ENCODE data around the gene GGNBP2. TPM values are rescaled to one million over a fixed set of nuclear protein-coding genes. Genes with fewer than 3 reads are reported as not detected.

GGNBP2 gene
- total RNA-seq, 1 experiment from 2014 or later = 57.2 TPM

GRCh38 chr17:36496018-36496789 lies 48.5 kb upstream of the GGNBP2 start:
- ChIA-PET CTCF (no interaction called here), POLR2A (no interaction called here)
- no peak overlapping the region for H3K27ac ChIP-seq (ENCODE audit: low read length)
- in situ Hi-C loops (cut with HindIII; ENCODE audit: low pct_unique_long_range_greater_than_20kb, low sequenced_read_pairs) = no loop called here
- intact Hi-C loops (cut with micrococcal nuclease; ENCODE audit: unreplicated experiment) = no loop called here
- no peaks in the 10 kb centered on the region for H3K27me3 ChIP-seq (ENCODE audit: control insufficient read depth, insufficient read depth, low read length)
- peaks cover 17% of the 10 kb centered on the region for H3K36me3 ChIP-seq (ENCODE audit: control insufficient read depth, insufficient read depth, low read length)
- ATAC-seq (no peak), DNase-seq (ENCODE audit: low read depth, low spot score) (no peak)
- TF ChIP-seq TCF7L2 (IDR thresholded peaks at IDR 0.05; ENCODE audit: low read depth, low read length) = no peak
- no peak overlapping the region for H3K4me3 ChIP-seq (ENCODE audit: low read depth in 2 of 2, low read length in 2 of 2)
- no peaks in the 10 kb centered on the region for H3K4me1 ChIP-seq (ENCODE audit: control insufficient read depth, insufficient read depth, low read length)
- no TSS peak for BruUV-seq (replicated peaks)
- H3K9me3 ChIP-seq (ENCODE audit: control insufficient read depth, insufficient read depth, low read depth, low read length) = no peaks in the 10 kb centered on the region

GRCh38 chr17:36498155-36498554 lies 46.6 kb upstream of the GGNBP2 start:
- CTCF ChIA-PET = no interaction called here
- intact Hi-C loops (cut with micrococcal nuclease; ENCODE audit: unreplicated experiment) = no loop called here

GRCh38 chr17:36498560-36499300 lies 46.0 kb upstream of the GGNBP2 start:
- ATAC-seq (no peak), DNase-seq (ENCODE audit: low read depth, low spot score) (no peak)
- in situ Hi-C loops (cut with HindIII; ENCODE audit: low pct_unique_long_range_greater_than_20kb, low sequenced_read_pairs) = no loop called here
- Histone ChIP-seq H3K9me3 (ENCODE audit: control insufficient read depth, insufficient read depth, low read depth, low read length) (no peaks in the 10 kb centered on the region), H3K4me1 (ENCODE audit: control insufficient read depth, insufficient read depth, low read length) (no peaks in the 10 kb centered on the region), H3K4me3 (ENCODE audit: low read depth in 2 of 2, low read length in 2 of 2) (no peak overlapping the region), H3K27me3 (ENCODE audit: control insufficient read depth, insufficient read depth, low read length) (no peaks in the 10 kb centered on the region), H3K27ac (ENCODE audit: low read length) (no peak overlapping the region), H3K36me3 (ENCODE audit: control insufficient read depth, insufficient read depth, low read length) (peaks cover 16% of the 10 kb centered on the region)
- TF ChIP-seq SIN3A (IDR thresholded peaks at IDR 0.05; ENCODE audit: borderline replicate concordance, insufficient read depth, low read depth, low read length) = no peak
- no peak for TF ChIP-seq REST (IDR thresholded peaks at IDR 0.05; ENCODE audit: insufficient read depth in 1 of 2, low read depth in 2 of 2, low read length in 1 of 2)
- no peak for TF ChIP-seq TCF7L2 (IDR thresholded peaks at IDR 0.05; ENCODE audit: low read depth, low read length)
- TF ChIP-seq POLR2AphosphoS5 (IDR thresholded peaks at IDR 0.05; ENCODE audit: low read depth, low read length) = no peak
- no peak for TF ChIP-seq CTCF (IDR thresholded peaks at IDR 0.05)
- CTCF ChIA-PET = no interaction called here
- POLR2A ChIA-PET = no interaction called here
- TSS peak; percentile 26 for BruUV-seq (replicated peaks)
- intact Hi-C loops (cut with micrococcal nuclease; ENCODE audit: unreplicated experiment) = no loop called here

More at GRCh38 chr17:36498155-36498554, 46.6 kb upstream of the GGNBP2 start:
- H3K27ac ChIP-seq (ENCODE audit: low read length) = no peak overlapping the region
- DNase-seq (ENCODE audit: low read depth, low spot score) (no peak), ATAC-seq (no peak)
- TF ChIP-seq POLR2AphosphoS5 (IDR thresholded peaks at IDR 0.05; ENCODE audit: low read depth, low read length) = no peak
- no peak for TF ChIP-seq CTCF (IDR thresholded peaks at IDR 0.05)
- H3K4me1 ChIP-seq (ENCODE audit: control insufficient read depth, insufficient read depth, low read length) = no peaks in the 10 kb centered on the region
- no peaks in the 10 kb centered on the region for H3K27me3 ChIP-seq (ENCODE audit: control insufficient read depth, insufficient read depth, low read length)
- no peak overlapping the region for H3K4me3 ChIP-seq (ENCODE audit: low read depth in 2 of 2, low read length in 2 of 2)
- in situ Hi-C loops (cut with HindIII; ENCODE audit: low pct_unique_long_range_greater_than_20kb, low sequenced_read_pairs) = no loop called here
- H3K9me3 ChIP-seq (ENCODE audit: control insufficient read depth, insufficient read depth, low read depth, low read length) = no peaks in the 10 kb centered on the region
- H3K36me3 ChIP-seq (ENCODE audit: control insufficient read depth, insufficient read depth, low read length) = peaks cover 17% of the 10 kb centered on the region
- POLR2A ChIA-PET = no interaction called here
- BruUV-seq (replicated peaks) = no TSS peak

Data from Panc1 (cell line).